GM12878 (cell line): ENCODE results near the gene NIP7. TPM values are rescaled to one million over a fixed set of nuclear protein-coding genes. Genes with fewer than 3 reads are reported as not detected.

ENCODE experiments used
- ATAC-seq: fragments of 200-7000 bp; cut with Tn5 transposase; 3 replicates; pipeline ENCODE4 v1.9.1; 2020; ENCODE audit warnings: mild to moderate bottlenecking, moderate library complexity
- BruUV-seq: library from RNA; stranded (reverse); fragments of 400-500 nt; replicated peaks from 2 replicates; lab custom pipeline; 2021; lab: Mats Ljungman, UMichigan
- CTCF ChIA-PET: fragments of 300-600 bp; sonication (Branson Sonifier 250); formaldehyde crosslinking; extraction: SDS; loops from one replicate; lab custom pipeline; 2021; ENCODE audit warnings: inconsistent platforms; lab: Yijun Ruan, JAX
- POLR2A ChIA-PET: fragments of 350-600 bp; formaldehyde crosslinking; extraction: SDS; loops from one replicate; lab custom pipeline; 2021; ENCODE audit warnings: inconsistent platforms; lab: Charles Lee
- RAD21 ChIA-PET: fragments of 300-600 bp; sonication (Branson Sonifier 250); formaldehyde crosslinking; loops from one replicate; lab custom pipeline; 2023; ENCODE audit warnings: antibody characterized with exemption; ENCODE audit not compliant: unreplicated experiment; lab: Charles Lee
- SMC1A ChIA-PET: fragments of 300-600 bp; sonication (Branson Sonifier 250); formaldehyde crosslinking; loops from one replicate; lab custom pipeline; 2023; ENCODE audit not compliant: unreplicated experiment, uncharacterized antibody; lab: Charles Lee
- DNase-seq: peaks from one replicate; pipeline ENCODE4 v3.0.0-alpha.2; 2011; ENCODE audit warnings: low read depth, low spot score
- FAIRE-seq: peaks from 3 replicates; lab custom pipeline; 2011; peaks lifted over from hg19 to GRCh38; lab: Jason Lieb, UNC
- H2AFZ ChIP-seq: 2 replicates; pipeline ENCODE4 v1.6.0; 2011; ENCODE audit warnings: low read depth, low read length, control low read depth; ENCODE audit not compliant: control insufficient read depth
- H3K27ac ChIP-seq: 2 replicates; pipeline ENCODE4 v1.5.1; 2011; ENCODE audit warnings: control low read depth; ENCODE audit not compliant: control insufficient read depth, insufficient read depth
- H3K27me3 ChIP-seq, 2 experiments: replicated peaks in 1 of 2; 2 replicates each; pipeline versions ENCODE4 v1.6.0 to v1.6.1; 2011; ENCODE audit warnings: low read length in 1 of 2; ENCODE audit not compliant: control insufficient read depth in 2 of 2, insufficient read depth in 2 of 2
- H3K36me3 ChIP-seq, 2 experiments: 2 replicates each; pipeline ENCODE4 v1.5.1; 2011; ENCODE audit warnings: low read length in 1 of 2; ENCODE audit not compliant: control insufficient read depth in 2 of 2, insufficient read depth in 2 of 2
- H3K4me1 ChIP-seq: 2 replicates; pipeline ENCODE4 v1.6.1; 2011; ENCODE audit warnings: mild to moderate bottlenecking, low read length, moderate library complexity, mixed read lengths; ENCODE audit not compliant: control insufficient read depth, insufficient read depth
- H3K4me2 ChIP-seq: 2 replicates; pipeline ENCODE4 v1.6.0; 2011; ENCODE audit warnings: control low read depth; ENCODE audit not compliant: control insufficient read depth, insufficient read depth
- H3K4me3 ChIP-seq: fragments of 200-600 bp; sonication (generic); 2 replicates; pipeline ENCODE4 v1.5.1; 2016
- H3K79me2 ChIP-seq: 2 replicates; pipeline ENCODE4 v1.6.0; 2011; ENCODE audit warnings: low read length; ENCODE audit not compliant: control insufficient read depth, insufficient read depth
- H3K9ac ChIP-seq: 2 replicates; pipeline ENCODE4 v1.8.0; 2011; ENCODE audit warnings: low read length, control low read depth, mixed read lengths; ENCODE audit not compliant: control insufficient read depth, insufficient read depth
- H3K9me3 ChIP-seq: replicated peaks from 3 replicates; pipeline ENCODE4 v1.5.1; 2011; ENCODE audit warnings: mild to moderate bottlenecking, low read length; ENCODE audit not compliant: control insufficient read depth, insufficient read depth
- H4K20me1 ChIP-seq: 2 replicates; pipeline ENCODE4 v1.6.0; 2011; ENCODE audit not compliant: control insufficient read depth, insufficient read depth
- CBX3 ChIP-seq: fragments of 200-600 bp; sonication (generic); IDR thresholded peaks from 2 replicates; pipeline ENCODE4 v1.6.1; 2016; ENCODE audit warnings: low read depth, borderline replicate concordance
- CHD2 ChIP-seq: IDR thresholded peaks from 2 replicates; pipeline ENCODE4 v1.6.1; 2011; ENCODE audit warnings: low read depth, low read length, improper control_type of control experiment, borderline replicate concordance
- ETV6 ChIP-seq, 2 experiments: fragments of 450-650 bp in 1 of 2; IDR thresholded peaks in 1 of 2; conservative IDR thresholded peaks in 1 of 2; 2 replicates each; pipeline ENCODE4 v1.6.1; 2014; ENCODE audit warnings: antibody characterized with exemption in 1 of 2, borderline replicate concordance in 1 of 2, low read depth in 1 of 2, mild to moderate bottlenecking in 1 of 2, moderate library complexity in 1 of 2
- FOXM1 ChIP-seq: IDR thresholded peaks from 2 replicates; pipeline ENCODE4 v1.6.1; 2012; ENCODE audit warnings: low read depth, mild to moderate bottlenecking, inconsistent platforms, low read length, moderate library complexity
- HDAC2 ChIP-seq: fragments of 200-600 bp; sonication (generic); IDR thresholded peaks from 2 replicates; pipeline ENCODE4 v1.6.1; 2017
- HDAC6 ChIP-seq: fragments of 200-600 bp; sonication (generic); IDR thresholded peaks from one replicate; pipeline ENCODE4 v1.8.0; 2017; ENCODE audit warnings: antibody characterized with exemption; ENCODE audit not compliant: unreplicated experiment
- MXI1 ChIP-seq: fragments of 150-350 bp; IDR thresholded peaks from 2 replicates; pipeline ENCODE4 v1.6.1; 2011; ENCODE audit warnings: low read depth, mild to moderate bottlenecking, inconsistent platforms, low read length, improper control_type of control experiment
- PAX8 ChIP-seq: fragments of 450-650 bp; IDR thresholded peaks from 2 replicates; pipeline ENCODE4 v1.6.1; 2017; ENCODE audit warnings: mild to moderate bottlenecking, moderate library complexity
- RELA ChIP-seq: fragments of 450-650 bp; IDR thresholded peaks from 2 replicates; pipeline ENCODE4 v1.8.0; 2014; ENCODE audit warnings: borderline replicate concordance; ENCODE audit not compliant: partially characterized antibody
- TCF7 ChIP-seq: IDR thresholded peaks from 2 replicates; pipeline ENCODE4 v1.6.1; 2014; ENCODE audit warnings: antibody characterized with exemption, borderline replicate concordance
- YY1 ChIP-seq: IDR thresholded peaks from 2 replicates; pipeline ENCODE4 v1.6.1; 2011; ENCODE audit warnings: low read depth, mild to moderate bottlenecking, low read length
- WGBS: methylation state at CpG from one replicate; pipeline ENCODE4 v1.1.6; 2016; ENCODE audit warnings: low lambda C conversion rate; ENCODE audit not compliant: insufficient replicate concordance, insufficient coverage; ENCODE audit errors: missing lambda C conversion rate; 5-methylcytosine and 5-hydroxymethylcytosine counted together
- in situ Hi-C: fragments of 300-500 bp; cut with MboI; formaldehyde crosslinking; loops from 9 replicates; pipeline ENCODE4 v1.14.3; 2018; ENCODE audit warnings: mixed read lengths
- intact Hi-C: fragments of 100-400 bp; cut with micrococcal nuclease; formaldehyde crosslinking; loops from one replicate; pipeline ENCODE4 v1.14.2; 2022; ENCODE audit not compliant: unreplicated experiment
- polyA plus RNA-seq, 11 experiments: library from polyadenylated mRNA; depleted of rRNA in 4 of 11; unstranded in 6 of 11; stranded (reverse) in 5 of 11; fragments of >200 nt; fragmentation: Nextera tagmentation in 4 of 11; fragmentation: Illumina TruSeq in 1 of 11; extraction: Ambion mirVana in 4 of 11; extraction: Trizol in 1 of 11; gene quantifications; 1 replicate in 1 of 11; 2 replicates in 10 of 11; pipeline versions ENCODE4 v1.2.1 to v1.2.3, GENCODE V29; 2011 to 2016; ENCODE audit warnings: inconsistent platforms in 2 of 11, missing spikeins in 2 of 11, low read depth in 1 of 11
- total RNA-seq, 4 experiments: library from RNA; depleted of rRNA in 3 of 4; stranded (reverse); fragments of >200 nt in 3 of 4; fragmentation: Illumina TruSeq in 1 of 4; extraction: Trizol in 1 of 4; gene quantifications; 2 replicates each; pipeline versions ENCODE4 v1.2.1 to v1.2.3, GENCODE V29; 2013 to 2021
- TF ChIP-seq, protein P1 (sequence below): IDR thresholded peaks from 2 replicates; pipeline ENCODE4 v1.6.1; 2012; ENCODE audit warnings: improper control_type of control experiment, low read depth, low read length; ENCODE audit not compliant: insufficient replicate concordance
- TF ChIP-seq, protein P2 (sequence below): fragments of 450-650 bp; IDR thresholded peaks from 2 replicates; pipeline ENCODE4 v1.6.1; 2018; ENCODE audit warnings: mild to moderate bottlenecking, low read depth, moderate library complexity; ENCODE audit not compliant: partially characterized antibody
- TF ChIP-seq, protein P3 (sequence below): IDR thresholded peaks from 2 replicates; pipeline ENCODE4 v1.6.1; 2011; ENCODE audit warnings: mild to moderate bottlenecking, low read depth, low read length, moderate library complexity; ENCODE audit not compliant: insufficient replicate concordance

Gene NIP7
- total and polyA plus RNA-seq, 10 of the 15 experiments (the other 5 are each of a cell fraction or from before 2014, with no cell fraction given) = 18.8 to 62.9 (median 56.7) TPM

DNA sequence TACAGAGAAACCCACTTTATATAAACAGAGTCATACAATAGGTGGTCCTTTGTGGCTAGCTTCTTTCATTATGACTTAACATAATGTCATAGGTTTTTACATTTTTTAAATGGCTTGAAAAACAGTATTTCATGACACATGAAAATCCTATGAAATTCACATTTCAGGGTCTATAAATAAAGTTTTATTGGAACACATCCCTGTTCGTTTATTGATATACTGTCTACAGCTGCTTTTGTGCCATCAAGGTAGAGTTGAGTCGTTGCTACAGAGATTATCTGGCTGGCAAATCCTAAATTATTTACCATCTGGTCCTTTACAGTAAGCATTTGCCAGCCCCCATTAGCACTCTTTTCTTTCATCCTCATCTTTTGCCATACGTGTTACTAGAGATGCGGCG is 26.1 kb upstream of the NIP7 start (continued):
- TF ChIP-seq, protein P1, sequence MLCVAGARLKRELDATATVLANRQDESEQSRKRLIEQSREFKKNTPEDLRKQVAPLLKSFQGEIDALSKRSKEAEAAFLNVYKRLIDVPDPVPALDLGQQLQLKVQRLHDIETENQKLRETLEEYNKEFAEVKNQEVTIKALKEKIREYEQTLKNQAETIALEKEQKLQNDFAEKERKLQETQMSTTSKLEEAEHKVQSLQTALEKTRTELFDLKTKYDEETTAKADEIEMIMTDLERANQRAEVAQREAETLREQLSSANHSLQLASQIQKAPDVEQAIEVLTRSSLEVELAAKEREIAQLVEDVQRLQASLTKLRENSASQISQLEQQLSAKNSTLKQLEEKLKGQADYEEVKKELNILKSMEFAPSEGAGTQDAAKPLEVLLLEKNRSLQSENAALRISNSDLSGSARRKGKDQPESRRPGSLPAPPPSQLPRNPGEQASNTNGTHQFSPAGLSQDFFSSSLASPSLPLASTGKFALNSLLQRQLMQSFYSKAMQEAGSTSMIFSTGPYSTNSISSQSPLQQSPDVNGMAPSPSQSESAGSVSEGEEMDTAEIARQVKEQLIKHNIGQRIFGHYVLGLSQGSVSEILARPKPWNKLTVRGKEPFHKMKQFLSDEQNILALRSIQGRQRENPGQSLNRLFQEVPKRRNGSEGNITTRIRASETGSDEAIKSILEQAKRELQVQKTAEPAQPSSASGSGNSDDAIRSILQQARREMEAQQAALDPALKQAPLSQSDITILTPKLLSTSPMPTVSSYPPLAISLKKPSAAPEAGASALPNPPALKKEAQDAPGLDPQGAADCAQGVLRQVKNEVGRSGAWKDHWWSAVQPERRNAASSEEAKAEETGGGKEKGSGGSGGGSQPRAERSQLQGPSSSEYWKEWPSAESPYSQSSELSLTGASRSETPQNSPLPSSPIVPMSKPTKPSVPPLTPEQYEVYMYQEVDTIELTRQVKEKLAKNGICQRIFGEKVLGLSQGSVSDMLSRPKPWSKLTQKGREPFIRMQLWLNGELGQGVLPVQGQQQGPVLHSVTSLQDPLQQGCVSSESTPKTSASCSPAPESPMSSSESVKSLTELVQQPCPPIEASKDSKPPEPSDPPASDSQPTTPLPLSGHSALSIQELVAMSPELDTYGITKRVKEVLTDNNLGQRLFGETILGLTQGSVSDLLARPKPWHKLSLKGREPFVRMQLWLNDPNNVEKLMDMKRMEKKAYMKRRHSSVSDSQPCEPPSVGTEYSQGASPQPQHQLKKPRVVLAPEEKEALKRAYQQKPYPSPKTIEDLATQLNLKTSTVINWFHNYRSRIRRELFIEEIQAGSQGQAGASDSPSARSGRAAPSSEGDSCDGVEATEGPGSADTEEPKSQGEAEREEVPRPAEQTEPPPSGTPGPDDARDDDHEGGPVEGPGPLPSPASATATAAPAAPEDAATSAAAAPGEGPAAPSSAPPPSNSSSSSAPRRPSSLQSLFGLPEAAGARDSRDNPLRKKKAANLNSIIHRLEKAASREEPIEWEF = no peak
- TF ChIP-seq CBX3 (no peak), TCF7 (no peak), FOXM1 (no peak), HDAC6 (no peak)

DNA sequence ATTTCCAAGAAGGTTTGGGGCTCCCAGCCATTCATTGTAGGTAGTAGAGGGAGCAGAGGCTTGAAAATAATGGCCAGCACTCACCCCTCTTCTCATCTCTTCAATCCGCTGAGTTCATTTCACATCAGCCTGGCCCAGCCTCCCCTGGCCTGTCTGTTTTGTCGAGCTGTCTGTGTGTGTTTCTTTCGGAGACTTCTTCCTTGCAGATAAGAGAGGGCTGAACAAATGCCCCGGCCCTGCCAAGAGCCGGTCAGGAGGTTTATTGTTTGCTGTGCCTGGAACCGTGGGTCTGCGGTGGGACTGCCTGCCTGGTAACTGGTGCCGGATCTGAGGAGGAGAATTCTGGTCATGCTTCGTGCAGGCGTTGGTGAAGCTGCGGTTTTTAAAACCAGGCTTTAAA is 25.0 kb upstream of the NIP7 start:
- no peaks in the 10 kb centered on the region for H3K4me1 ChIP-seq
- no peaks in the 10 kb centered on the region for H4K20me1 ChIP-seq
- no peaks in the 10 kb centered on the region for H3K27me3 ChIP-seq
- no peak overlapping the region for H2AFZ ChIP-seq
- peaks cover 23% of the 10 kb centered on the region for H3K79me2 ChIP-seq
- FAIRE-seq (no peak), DNase-seq (no peak), ATAC-seq (no peak)
- intact Hi-C loops = no loop called here
- peaks cover 3 to 18% of the 10 kb centered on the region in 2 experiments; a peak in 3 of 4 replicates for H3K36me3 ChIP-seq
- no peaks in the 10 kb centered on the region for H3K9me3 ChIP-seq
- RAD21 ChIA-PET = interaction anchor here (0.6 kb wide), 1 partner anchor 64 kb away, joined by 3 read pairs; no protein-coding TSS in a partner anchor
- no peak overlapping the region for H3K4me3 ChIP-seq
- no peak overlapping the region for H3K9ac ChIP-seq
- H3K27ac ChIP-seq = no peak overlapping the region
- H3K4me2 ChIP-seq = no peak overlapping the region
- WGBS = 97% methylated on average over 11 of the region's 11 CpGs
- no TSS peak for BruUV-seq
- in situ Hi-C loops = no loop called here
- POLR2A ChIA-PET = interaction anchor here (0.5 kb wide), 1 partner anchor 303 kb away, joined by 3 read pairs; no protein-coding TSS in a partner anchor
- SMC1A ChIA-PET = no interaction called here
- CTCF ChIA-PET = no interaction called here
- TF ChIP-seq PAX8 = no peak
- TF ChIP-seq, protein P2, sequence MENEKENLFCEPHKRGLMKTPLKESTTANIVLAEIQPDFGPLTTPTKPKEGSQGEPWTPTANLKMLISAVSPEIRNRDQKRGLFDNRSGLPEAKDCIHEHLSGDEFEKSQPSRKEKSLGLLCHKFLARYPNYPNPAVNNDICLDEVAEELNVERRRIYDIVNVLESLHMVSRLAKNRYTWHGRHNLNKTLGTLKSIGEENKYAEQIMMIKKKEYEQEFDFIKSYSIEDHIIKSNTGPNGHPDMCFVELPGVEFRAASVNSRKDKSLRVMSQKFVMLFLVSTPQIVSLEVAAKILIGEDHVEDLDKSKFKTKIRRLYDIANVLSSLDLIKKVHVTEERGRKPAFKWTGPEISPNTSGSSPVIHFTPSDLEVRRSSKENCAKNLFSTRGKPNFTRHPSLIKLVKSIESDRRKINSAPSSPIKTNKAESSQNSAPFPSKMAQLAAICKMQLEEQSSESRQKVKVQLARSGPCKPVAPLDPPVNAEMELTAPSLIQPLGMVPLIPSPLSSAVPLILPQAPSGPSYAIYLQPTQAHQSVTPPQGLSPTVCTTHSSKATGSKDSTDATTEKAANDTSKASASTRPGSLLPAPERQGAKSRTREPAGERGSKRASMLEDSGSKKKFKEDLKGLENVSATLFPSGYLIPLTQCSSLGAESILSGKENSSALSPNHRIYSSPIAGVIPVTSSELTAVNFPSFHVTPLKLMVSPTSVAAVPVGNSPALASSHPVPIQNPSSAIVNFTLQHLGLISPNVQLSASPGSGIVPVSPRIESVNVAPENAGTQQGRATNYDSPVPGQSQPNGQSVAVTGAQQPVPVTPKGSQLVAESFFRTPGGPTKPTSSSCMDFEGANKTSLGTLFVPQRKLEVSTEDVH = no peak
- TF ChIP-seq HDAC2 = no peak
- no peak for TF ChIP-seq CHD2
- no peak for TF ChIP-seq MXI1
- TF ChIP-seq, protein P3, sequence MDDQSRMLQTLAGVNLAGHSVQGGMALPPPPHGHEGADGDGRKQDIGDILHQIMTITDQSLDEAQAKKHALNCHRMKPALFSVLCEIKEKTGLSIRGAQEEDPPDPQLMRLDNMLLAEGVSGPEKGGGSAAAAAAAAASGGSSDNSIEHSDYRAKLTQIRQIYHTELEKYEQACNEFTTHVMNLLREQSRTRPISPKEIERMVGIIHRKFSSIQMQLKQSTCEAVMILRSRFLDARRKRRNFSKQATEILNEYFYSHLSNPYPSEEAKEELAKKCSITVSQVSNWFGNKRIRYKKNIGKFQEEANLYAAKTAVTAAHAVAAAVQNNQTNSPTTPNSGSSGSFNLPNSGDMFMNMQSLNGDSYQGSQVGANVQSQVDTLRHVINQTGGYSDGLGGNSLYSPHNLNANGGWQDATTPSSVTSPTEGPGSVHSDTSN = no peak
- no peak for TF ChIP-seq ETV6 (conservative IDR thresholded peaks at IDR 0.05 in 1 of 2, IDR thresholded peaks at IDR 0.05 in 1 of 2; ENCODE audit: borderline replicate concordance in 1 of 2, low read depth in 1 of 2)
- TF ChIP-seq YY1 = no peak
- no peak for TF ChIP-seq RELA
